ENCODE data around the gene PRX. TPM values are rescaled to one million over a fixed set of nuclear protein-coding genes. Genes with fewer than 3 reads are reported as not detected.
A peak's percentile ranks its signal among the peaks of the same experiment; 100 is the strongest.

PRX gene
- total and polyA plus RNA-seq, 2 of the 13 experiments (the other 11 are each of a cell fraction or from before 2014, with no cell fraction given): 0.66 TPM

GRCh38 chr19:40444000-40444824 lies 31.0 kb upstream of the PRX start, which contains the start of gene SERTAD3 (continued):
- 0 out of 2 replicates have a peak, but pooled peaks have one; percentile 47 for TF ChIP-seq ZNF782 (CRISPR knock-in tag; IDR thresholded peaks at IDR 0.05; ENCODE audit: borderline replicate concordance)
- TF ChIP-seq CREB1 (IDR thresholded peaks at IDR 0.05): peak; percentile 88
- TF ChIP-seq CREB1 (CRISPR knock-in tag; IDR thresholded peaks at IDR 0.05): peak; percentile 88
- TF ChIP-seq KDM2A (CRISPR knock-in tag; IDR thresholded peaks at IDR 0.05; ENCODE audit: borderline replicate concordance, low read depth): 0 out of 2 replicates have a peak, but pooled peaks have one; percentile 77
- TF ChIP-seq TERF1 (CRISPR knock-in tag; IDR thresholded peaks at IDR 0.05): 0 out of 2 replicates have a peak, but pooled peaks have one; percentile 52
- peak; percentile 87 for TF ChIP-seq DRAP1 (CRISPR knock-in tag; IDR thresholded peaks at IDR 0.05)
- no peak for TF ChIP-seq ZFYVE20 (CRISPR knock-in tag; IDR thresholded peaks at IDR 0.05; ENCODE audit: borderline replicate concordance, low read depth)
- peak; percentile 29; the same call in 1 of the 2 replicates for TF ChIP-seq ZNF609 (CRISPR knock-in tag; IDR thresholded peaks at IDR 0.05; ENCODE audit: borderline replicate concordance)
- peak; percentile 67; the same call in 1 of the 2 replicates for TF ChIP-seq GMEB1 (CRISPR knock-in tag; IDR thresholded peaks at IDR 0.05; ENCODE audit: borderline replicate concordance)
- no peak for TF ChIP-seq ZNF121 (CRISPR knock-in tag; IDR thresholded peaks at IDR 0.05)
- no peak for TF ChIP-seq SKIL (CRISPR knock-in tag; IDR thresholded peaks at IDR 0.05; ENCODE audit: borderline replicate concordance)
- TF ChIP-seq LCORL (IDR thresholded peaks at IDR 0.05): no peak
- no peak for TF ChIP-seq LCORL (CRISPR knock-in tag; IDR thresholded peaks at IDR 0.05)
- no peak for TF ChIP-seq NCOA1 (CRISPR knock-in tag; IDR thresholded peaks at IDR 0.05)
- TF ChIP-seq ZNF503 (CRISPR knock-in tag; IDR thresholded peaks at IDR 0.05): 0 out of 2 replicates have a peak, but pooled peaks have one; percentile 28

All from HepG2 (cell line).